Measurements from ENCODE around the gene ZBTB20. TPM values are rescaled to one million over a fixed set of nuclear protein-coding genes. Genes with fewer than 3 reads are reported as not detected.

The ZBTB20 gene
- total RNA-seq, 1 experiment from 2014 or later = 11.0 TPM

DNA sequence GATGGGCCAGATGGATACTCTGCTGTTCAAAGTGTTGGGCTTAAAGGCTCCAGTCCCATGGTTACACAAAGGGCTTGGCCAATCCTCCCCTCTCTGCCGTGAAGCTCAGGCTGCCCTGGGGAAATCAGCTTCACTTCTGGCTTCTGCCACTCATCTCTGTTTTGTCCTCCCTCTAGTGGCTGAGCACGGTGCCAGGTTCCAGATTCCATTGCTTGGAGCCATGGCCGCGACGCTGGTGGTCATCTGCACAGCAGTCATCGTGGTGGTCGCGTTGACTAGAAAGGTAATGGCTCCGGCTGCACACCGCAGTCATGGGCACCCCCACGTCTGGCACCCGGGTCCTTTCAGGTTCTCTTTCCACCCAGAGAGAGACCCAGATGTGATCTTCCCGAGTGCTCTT, 847.7 kb downstream of the ZBTB20 start:
- DNase-seq (ENCODE audit: low spot score) = peak; percentile 67

DNA sequence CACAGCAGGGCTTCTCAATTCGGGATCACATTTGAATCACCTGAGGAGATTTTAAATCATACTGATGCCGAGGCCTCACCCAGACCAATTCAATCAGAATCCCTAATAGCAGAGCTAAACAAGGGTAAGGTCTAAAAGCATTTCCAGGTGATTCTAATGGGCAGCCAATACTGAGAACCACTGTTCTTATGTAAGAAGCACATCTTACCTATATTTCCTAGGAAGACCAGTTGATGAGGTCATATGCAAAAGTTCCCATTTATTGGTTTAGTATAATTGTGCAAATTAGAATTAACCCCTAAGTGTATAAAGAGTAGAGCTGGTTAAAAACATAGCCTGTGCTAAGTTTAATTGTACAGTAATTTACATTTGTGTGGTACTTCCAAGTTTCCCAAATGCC, 851.1 kb downstream of the ZBTB20 start:
- DNase-seq (ENCODE audit: low spot score) = no peak

GRCh38 chr3:114294940-114295480, 852.1 kb downstream of the ZBTB20 start:
- DNase-seq (ENCODE audit: low spot score) = no peak

DNA sequence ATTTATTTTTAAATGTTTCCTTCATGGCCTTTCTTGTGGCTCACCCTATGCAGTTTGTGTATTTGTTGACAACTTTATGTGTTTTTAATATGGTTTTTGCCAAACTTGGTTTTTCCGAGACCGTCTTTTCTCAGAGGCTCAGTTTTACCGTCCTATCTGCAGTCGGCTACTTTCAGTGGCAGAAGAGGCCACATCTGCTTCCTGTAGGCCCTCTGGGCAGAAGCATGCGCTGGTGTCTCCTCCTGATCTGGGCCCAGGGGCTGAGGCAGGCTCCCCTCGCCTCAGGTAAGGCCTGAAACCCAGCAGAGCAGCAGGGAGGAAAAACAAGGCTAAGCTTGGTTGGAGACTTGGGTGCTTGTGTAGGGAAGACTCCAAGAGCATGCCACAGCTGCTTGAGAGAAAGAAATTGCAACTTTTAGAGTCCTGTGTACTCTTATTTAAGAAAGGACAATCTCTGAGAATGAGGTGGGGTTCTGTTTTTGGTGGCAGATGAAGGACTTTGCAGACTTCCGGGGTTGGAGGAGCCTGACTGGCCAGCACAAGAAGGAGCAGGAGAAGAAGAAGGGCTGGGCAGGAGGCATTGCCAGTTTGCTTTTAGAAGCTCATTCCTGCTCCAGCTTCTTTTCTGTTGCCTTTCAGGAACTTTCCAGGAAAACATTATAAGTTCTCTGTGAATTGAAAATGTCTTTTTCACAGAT, 853.1 kb downstream of the ZBTB20 start, which contains the start of gene TIGIT:
TIGIT (plus strand) TSS at position 191 of the 698 bp plus-strand sequence; CDS start at position 225, 34 bp downstream.
- DNase-seq (ENCODE audit: low spot score) = no peak

DNA sequence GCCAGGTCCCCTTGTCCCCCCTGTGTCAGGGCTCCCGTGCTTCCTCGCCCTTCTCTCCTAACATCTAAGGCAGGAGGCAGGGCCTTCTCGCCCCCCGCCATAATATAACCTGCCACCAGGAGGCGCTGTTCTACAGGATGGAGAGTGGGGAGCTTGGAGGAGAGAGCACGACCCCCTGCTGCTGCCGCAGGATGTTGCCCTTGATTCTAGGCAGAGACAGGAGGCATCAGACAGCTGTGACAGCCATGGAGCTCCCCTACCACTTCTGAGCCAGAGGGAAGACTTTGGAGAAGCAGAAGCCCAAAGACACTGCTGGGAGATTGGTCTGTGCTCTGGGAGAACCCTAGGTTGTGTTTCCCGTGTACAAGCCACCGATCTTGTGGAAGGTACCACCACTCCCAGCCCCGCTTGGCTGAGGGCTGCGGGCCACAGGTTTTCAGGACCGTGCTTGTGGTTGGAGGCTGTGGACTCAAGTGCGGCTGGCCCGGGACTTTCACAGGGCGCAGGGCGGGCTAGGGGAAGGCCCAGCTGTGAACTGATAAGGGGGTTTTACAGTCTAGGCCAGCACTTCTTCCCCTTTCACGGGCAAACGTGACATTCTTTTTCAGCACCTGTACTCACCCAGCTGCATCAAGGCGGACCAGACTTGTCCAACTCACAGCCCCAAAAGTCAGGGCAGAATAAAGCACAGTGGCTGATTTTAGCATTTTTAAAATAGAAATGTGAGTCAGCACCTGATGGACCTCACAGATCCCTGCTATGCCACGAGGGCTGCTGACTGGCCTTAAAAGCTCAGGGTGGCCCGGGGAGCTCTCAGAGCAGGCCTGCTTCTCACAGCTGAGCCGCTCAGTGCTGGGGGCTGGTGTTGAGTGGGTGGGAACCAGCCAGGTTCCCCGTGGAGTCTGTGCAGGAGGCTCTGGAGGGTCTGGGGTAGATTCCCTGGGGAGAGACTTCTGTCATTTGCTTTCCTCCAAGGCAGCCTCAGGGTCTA, 855.9 kb downstream of the ZBTB20 start:
- peak; percentile 65 for DNase-seq (ENCODE audit: low spot score)

GRCh38 chr3:114286266-114286665, 860.8 kb downstream of the ZBTB20 start:
- no peak for DNase-seq (ENCODE audit: low spot score)

- no peak for DNase-seq (ENCODE audit: low spot score)
Observed at GRCh38 chr3:114285648-114286230, 861.3 kb downstream of the ZBTB20 start.

DNA sequence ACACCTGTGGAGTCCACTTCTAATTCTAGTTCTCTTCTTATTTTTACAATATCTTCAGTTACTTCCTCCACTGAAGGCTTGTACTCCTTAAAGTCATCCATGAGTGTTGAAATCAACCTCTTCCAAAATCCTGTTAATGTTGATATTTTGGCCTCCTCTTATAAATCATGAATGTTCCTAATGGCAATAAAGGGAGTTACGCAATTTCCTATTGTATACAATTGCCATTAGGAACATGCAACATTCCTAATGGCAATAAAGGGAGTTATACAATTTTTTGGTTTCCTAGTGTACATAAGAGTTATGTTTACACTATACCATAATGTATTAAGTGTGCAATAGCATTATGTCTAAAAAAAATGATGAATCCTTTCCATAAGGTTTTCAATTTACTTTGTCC, 862.4 kb downstream of the ZBTB20 start:
- no peak for DNase-seq (ENCODE audit: low spot score)

Small RNA genes lying within 50 kb of the gene (small RNA-seq; reads per million reads assigned to genes)
- not detected for gene MIR4796
